Panc1 (cell line): Measurements from ENCODE around the gene OPTN. TPM values are rescaled to one million over a fixed set of nuclear protein-coding genes. Genes with fewer than 3 reads are reported as not detected.
A peak's percentile ranks its signal among the peaks of the same experiment; 100 is the strongest.

Source experiments
- ATAC-seq: fragments of 200-7000 bp; cut with Tn5 transposase; 2 replicates; pipeline ENCODE4 v1.9.1; 2020; ENCODE audit warnings: mild to moderate bottlenecking, moderate library complexity
- BruUV-seq: library from RNA; stranded (reverse); fragments of 400-500 nt; replicated peaks from 2 replicates; lab custom pipeline; 2021; lab: Mats Ljungman, UMichigan
- CTCF ChIA-PET: fragments of 300-600 bp; sonication (Branson Sonifier 250); formaldehyde crosslinking; loops from one replicate; lab custom pipeline; 2022; ENCODE audit warnings: antibody characterized with exemption; lab: Charles Lee
- POLR2A ChIA-PET: fragments of 300-600 bp; sonication (Branson Sonifier 250); formaldehyde crosslinking; loops from one replicate; lab custom pipeline; 2022; ENCODE audit warnings: antibody characterized with exemption; lab: Charles Lee
- DNase-seq: peaks from one replicate; pipeline ENCODE4 v3.0.0-alpha.2; 2010; ENCODE audit warnings: low read depth, low spot score
- H3K27ac ChIP-seq: 2 replicates; pipeline ENCODE4 v1.5.1; 2011; ENCODE audit warnings: mild to moderate bottlenecking, low read length, inconsistent platforms
- H3K27me3 ChIP-seq: fragments of 200-500 bp; sonication (Bioruptor generic); 2 replicates; pipeline ENCODE4 v1.6.0; 2014; ENCODE audit warnings: low read length, inconsistent platforms; ENCODE audit not compliant: control insufficient read depth, insufficient read depth
- H3K36me3 ChIP-seq: fragments of 200-500 bp; sonication (Bioruptor generic); 2 replicates; pipeline ENCODE4 v1.5.1; 2014; ENCODE audit warnings: inconsistent platforms, mild to moderate bottlenecking, low read length, moderate library complexity; ENCODE audit not compliant: control insufficient read depth, insufficient read depth
- H3K4me1 ChIP-seq: 2 replicates; pipeline ENCODE4 v1.5.1; 2011; ENCODE audit warnings: inconsistent platforms, mild to moderate bottlenecking, low read length, moderate library complexity; ENCODE audit not compliant: control insufficient read depth, insufficient read depth
- H3K4me3 ChIP-seq, 2 experiments: 2 replicates each; pipeline ENCODE4 v1.5.1; 2011 to 2012; ENCODE audit warnings: low read depth in 2 of 2, low read length in 2 of 2, mild to moderate bottlenecking in 2 of 2, inconsistent platforms in 1 of 2, moderate library complexity in 1 of 2
- H3K9me3 ChIP-seq: fragments of 200-500 bp; sonication (Bioruptor generic); 2 replicates; pipeline ENCODE4 v1.5.1; 2014; ENCODE audit warnings: low read depth, mild to moderate bottlenecking, inconsistent platforms, low read length, moderate library complexity; ENCODE audit not compliant: control insufficient read depth, insufficient read depth
- CTCF ChIP-seq: fragments of 450-650 bp; IDR thresholded peaks from 2 replicates; pipeline ENCODE4 v1.5.1; 2017; ENCODE audit warnings: mild to moderate bottlenecking
- POLR2AphosphoS5 ChIP-seq: IDR thresholded peaks from 2 replicates; pipeline ENCODE4 v1.6.1; 2012; ENCODE audit warnings: mild to moderate bottlenecking, low read depth, low read length, moderate library complexity
- SIN3A ChIP-seq: IDR thresholded peaks from 2 replicates; pipeline ENCODE4 v1.6.1; 2012; ENCODE audit warnings: low read depth, mild to moderate bottlenecking, low read length, moderate library complexity, borderline replicate concordance; ENCODE audit not compliant: insufficient read depth
- TCF7L2 ChIP-seq: IDR thresholded peaks from 2 replicates; pipeline ENCODE4 v1.6.1; 2011; ENCODE audit warnings: mild to moderate bottlenecking, low read depth, low read length, inconsistent platforms
- in situ Hi-C: cut with HindIII; loops from 2 replicates; pipeline ENCODE4 v1.10.0; 2016; ENCODE audit warnings: low sequenced_read_pairs, low pct_unique_long_range_greater_than_20kb
- intact Hi-C: fragments of 100-400 bp; cut with micrococcal nuclease; formaldehyde crosslinking; loops from one replicate; pipeline ENCODE4 v1.10.0; 2022; ENCODE audit not compliant: unreplicated experiment
- total RNA-seq: library from RNA; stranded (reverse); gene quantifications from one replicate; pipeline ENCODE4 v1.2.1, GENCODE V29; 2021; ENCODE audit not compliant: unreplicated experiment
- TF ChIP-seq, protein P1 (sequence below), 2 experiments: IDR thresholded peaks; 2 replicates each; pipeline ENCODE4 v1.6.1; 2011 to 2012; ENCODE audit warnings: low read depth in 2 of 2, control low read depth in 1 of 2, low read length in 1 of 2, mild to moderate bottlenecking in 1 of 2, moderate library complexity in 1 of 2; ENCODE audit not compliant: insufficient read depth in 1 of 2

The OPTN gene
- total RNA-seq, 1 experiment from 2014 or later, result 66.8 TPM

GRCh38 chr10:13072339-13072738 is 27.6 kb upstream of the OPTN start:
- Histone ChIP-seq H3K36me3 (no peaks in the 10 kb centered on the region), H3K27me3 (no peaks in the 10 kb centered on the region), H3K4me3 (no peak overlapping the region), H3K4me1 (no peaks in the 10 kb centered on the region), H3K9me3 (no peaks in the 10 kb centered on the region), H3K27ac (no peak overlapping the region)
- CTCF ChIA-PET, result no interaction called here
- ATAC-seq (no peak), DNase-seq (no peak)
- TF ChIP-seq SIN3A, result no peak
- TF ChIP-seq POLR2AphosphoS5, result no peak
- no peak for TF ChIP-seq TCF7L2
- TF ChIP-seq, protein P1, sequence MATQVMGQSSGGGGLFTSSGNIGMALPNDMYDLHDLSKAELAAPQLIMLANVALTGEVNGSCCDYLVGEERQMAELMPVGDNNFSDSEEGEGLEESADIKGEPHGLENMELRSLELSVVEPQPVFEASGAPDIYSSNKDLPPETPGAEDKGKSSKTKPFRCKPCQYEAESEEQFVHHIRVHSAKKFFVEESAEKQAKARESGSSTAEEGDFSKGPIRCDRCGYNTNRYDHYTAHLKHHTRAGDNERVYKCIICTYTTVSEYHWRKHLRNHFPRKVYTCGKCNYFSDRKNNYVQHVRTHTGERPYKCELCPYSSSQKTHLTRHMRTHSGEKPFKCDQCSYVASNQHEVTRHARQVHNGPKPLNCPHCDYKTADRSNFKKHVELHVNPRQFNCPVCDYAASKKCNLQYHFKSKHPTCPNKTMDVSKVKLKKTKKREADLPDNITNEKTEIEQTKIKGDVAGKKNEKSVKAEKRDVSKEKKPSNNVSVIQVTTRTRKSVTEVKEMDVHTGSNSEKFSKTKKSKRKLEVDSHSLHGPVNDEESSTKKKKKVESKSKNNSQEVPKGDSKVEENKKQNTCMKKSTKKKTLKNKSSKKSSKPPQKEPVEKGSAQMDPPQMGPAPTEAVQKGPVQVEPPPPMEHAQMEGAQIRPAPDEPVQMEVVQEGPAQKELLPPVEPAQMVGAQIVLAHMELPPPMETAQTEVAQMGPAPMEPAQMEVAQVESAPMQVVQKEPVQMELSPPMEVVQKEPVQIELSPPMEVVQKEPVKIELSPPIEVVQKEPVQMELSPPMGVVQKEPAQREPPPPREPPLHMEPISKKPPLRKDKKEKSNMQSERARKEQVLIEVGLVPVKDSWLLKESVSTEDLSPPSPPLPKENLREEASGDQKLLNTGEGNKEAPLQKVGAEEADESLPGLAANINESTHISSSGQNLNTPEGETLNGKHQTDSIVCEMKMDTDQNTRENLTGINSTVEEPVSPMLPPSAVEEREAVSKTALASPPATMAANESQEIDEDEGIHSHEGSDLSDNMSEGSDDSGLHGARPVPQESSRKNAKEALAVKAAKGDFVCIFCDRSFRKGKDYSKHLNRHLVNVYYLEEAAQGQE (IDR thresholded peaks at IDR 0.05; ENCODE audit: insufficient read depth in 1 of 2, low read depth in 2 of 2, low read length in 1 of 2), result no peak
- no peak for TF ChIP-seq CTCF
- in situ Hi-C loops, result no loop called here
- POLR2A ChIA-PET, result no interaction called here
- intact Hi-C loops, result loop anchor here (5.0 to 10.0 kb wide), 2 partner anchors 148 to 350 kb away; no protein-coding TSS in a partner anchor
- BruUV-seq, result no TSS peak

GRCh38 chr10:13074563-13075451 is 25.2 kb upstream of the OPTN start:
- in situ Hi-C loops, result no loop called here
- ATAC-seq, result peak; percentile 96
- POLR2A ChIA-PET, result no interaction called here

More at GRCh38 chr10:13074563-13075451, 25.2 kb upstream of the OPTN start:
- TF ChIP-seq, protein P1 (IDR thresholded peaks at IDR 0.05; ENCODE audit: insufficient read depth in 1 of 2, low read depth in 2 of 2, low read length in 1 of 2), result no peak
- TF ChIP-seq CTCF, result peak; percentile 89
- Histone ChIP-seq H3K9me3 (0 out of 2 replicates have a peak, but pooled peaks cover 3% of the 10 kb centered on the region), H3K36me3 (no peaks in the 10 kb centered on the region), H3K27me3 (no peaks in the 10 kb centered on the region), H3K4me3 (no peak overlapping the region), H3K27ac (no peak overlapping the region), H3K4me1 (no peaks in the 10 kb centered on the region)
- no TSS peak for BruUV-seq
- no peak for DNase-seq
- CTCF ChIA-PET, result interaction anchor here (1.0 kb wide), 1 partner anchor 859 kb away, joined by 3 read pairs; no protein-coding TSS in a partner anchor
- intact Hi-C loops, result loop anchor here (5.0 to 10.0 kb wide), 2 partner anchors 150 to 353 kb away; no protein-coding TSS in a partner anchor
